SK-N-MC (cell line): ENCODE measurements around the gene GMDS.

ENCODE experiments used
- EZH2 ChIP-seq: fragments of 200-600 bp; sonication (generic); IDR thresholded peaks from one replicate; pipeline ENCODE4 v1.6.1; 2017; ENCODE audit warnings: antibody characterized with exemption
- FOXP2 ChIP-seq: optimal IDR thresholded peaks from 2 replicates; pipeline ENCODE3; 2011; ENCODE audit warnings: mild to moderate bottlenecking, moderate library complexity; ENCODE audit not compliant: insufficient read depth; ENCODE audit errors: extremely low read length, control extremely low read depth
- POLR2AphosphoS5 ChIP-seq: IDR thresholded peaks from 2 replicates; pipeline ENCODE4 v1.6.1; 2012; ENCODE audit warnings: mild to moderate bottlenecking, low read depth, low read length, borderline replicate concordance

DNA sequence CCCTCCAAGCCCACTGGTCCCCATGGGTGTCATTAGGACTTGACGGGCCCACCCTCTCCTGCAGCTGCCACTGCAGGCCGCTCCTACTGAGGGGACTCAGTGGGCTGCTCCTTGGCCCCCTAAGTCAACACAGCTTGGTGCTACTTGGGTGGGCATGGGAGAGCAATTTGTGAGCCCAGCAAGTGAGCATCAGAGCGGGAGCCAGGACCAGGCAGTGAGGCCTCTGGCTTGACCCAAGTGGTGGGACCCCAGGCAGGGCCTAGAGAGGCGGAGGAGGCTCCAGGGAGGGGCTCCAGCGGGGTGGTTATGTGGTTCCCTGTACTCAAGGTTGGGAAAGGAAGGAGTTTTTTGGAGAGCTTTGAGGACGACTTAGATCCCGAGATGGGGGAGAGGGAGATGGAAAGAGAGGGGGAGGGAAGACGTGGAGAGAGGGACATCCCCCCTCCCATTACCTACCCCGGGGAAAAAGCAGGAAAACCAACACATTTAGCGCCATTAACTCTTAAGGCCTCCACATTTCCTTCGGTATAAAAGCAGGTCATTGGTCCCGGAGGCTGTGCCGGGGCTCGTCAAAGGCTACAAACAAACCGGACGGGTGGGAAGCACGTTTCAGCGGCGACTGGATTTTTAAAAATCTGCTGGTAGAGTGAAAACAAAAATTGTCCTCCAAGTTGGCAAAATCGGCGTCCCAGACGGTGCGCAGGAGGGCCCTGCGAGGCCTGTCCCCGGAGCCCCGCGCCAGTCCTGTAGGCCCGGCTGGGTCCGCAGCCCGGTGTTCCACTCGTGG lies 626.9 kb downstream of the GMDS start:
- TF ChIP-seq EZH2, result no peak
- no peak for TF ChIP-seq POLR2AphosphoS5
- no peak for TF ChIP-seq FOXP2
